Tibial artery (tissue), 4 donors: ENCODE results near the gene ASGR1.

Experiments used
- DNase-seq, 2 donors: peaks; one replicate each; pipeline ENCODE4 v3.0.0-alpha.2; 2019
- H3K27ac ChIP-seq, 2 donors: fragments of 200-600 bp; sonication (generic) in 1 of 2; 1 replicate in 1 of 2; 2 replicates in 1 of 2; pipeline ENCODE4 v1.5.1; 2018 to 2019; ENCODE audit warnings: mild to moderate bottlenecking in 1 of 2
- H3K27me3 ChIP-seq, 2 donors: fragments of 200-600 bp; sonication (generic) in 1 of 2; one replicate each; pipeline versions ENCODE4 v1.5.1 to v1.6.0; 2016 to 2019
- H3K36me3 ChIP-seq, 3 donors: fragments of 200-600 bp; sonication (generic) in 2 of 3; one replicate each; pipeline ENCODE4 v1.5.1; 2016 to 2019; ENCODE audit warnings: mild to moderate bottlenecking in 2 of 3
- H3K4me1 ChIP-seq, 4 donors: fragments of 200-600 bp; sonication (generic) in 2 of 4; 1 replicate in 3 of 4; 2 replicates in 1 of 4; pipeline ENCODE4 v1.5.1; 2016 to 2019
- H3K4me3 ChIP-seq, 2 donors: fragments of 200-600 bp; sonication (generic) in 1 of 2; 1 replicate in 1 of 2; 2 replicates in 1 of 2; pipeline ENCODE4 v1.5.1; 2018 to 2019; ENCODE audit warnings: mild to moderate bottlenecking in 2 of 2
- H3K9me3 ChIP-seq, 3 donors: fragments of 200-600 bp; sonication (generic) in 1 of 3; one replicate each; pipeline ENCODE4 v1.5.1; 2016 to 2019
- CTCF ChIP-seq, 2 experiments: fragments of 200-600 bp in 1 of 2; fragments of 450-650 bp in 1 of 2; IDR thresholded peaks; one replicate each; pipeline ENCODE4 v1.5.1; 2017 to 2019; ENCODE audit warnings: antibody characterized with exemption in 2 of 2, mild to moderate bottlenecking in 1 of 2, moderate library complexity in 1 of 2
- intact Hi-C: fragments of 100-400 bp; cut with DNase I; formaldehyde crosslinking; loops from one replicate; pipeline ENCODE4 v1.15.0; 2023; ENCODE audit warnings: low total_unique reads

Gene ASGR1

GRCh38 chr17:7218166-7218565 is 39.0 kb upstream of the ASGR1 start:
- DNase-seq = no peak
- Histone ChIP-seq H3K9me3 (no peaks in the 10 kb centered on the region), H3K27ac (peak overlapping the region; percentile 61 to 69), H3K36me3 (peaks cover 0 to 23% (median 9%) of the 10 kb centered on the region in 3 donors), H3K27me3 (peaks cover 0 to 13% of the 10 kb centered on the region in 2 donors), H3K4me3 (peak overlapping the region in 1 of 2 donors; percentile 49), H3K4me1 (peaks cover 0 to 73% (median 56%) of the 10 kb centered on the region in 4 donors)
- intact Hi-C loops = no loop called here
- no peak for TF ChIP-seq CTCF (IDR thresholded peaks at IDR 0.05)

- Histone ChIP-seq H3K4me1 (peaks cover 0 to 73% (median 55%) of the 10 kb centered on the region in 4 donors), H3K36me3 (peaks cover 0 to 14% (median 1%) of the 10 kb centered on the region in 3 donors), H3K27ac (peak overlapping the region; percentile 61 to 69), H3K27me3 (peaks cover 0 to 14% of the 10 kb centered on the region in 2 donors), H3K9me3 (no peaks in the 10 kb centered on the region), H3K4me3 (peak overlapping the region; percentile 44 to 49)
- no peak for TF ChIP-seq CTCF (IDR thresholded peaks at IDR 0.05)
- no peak for DNase-seq
- intact Hi-C loops = no loop called here
Measured at GRCh38 chr17:7217113-7217987, 38.2 kb upstream of the ASGR1 start.

GRCh38 chr17:7216242-7217112 is 37.3 kb upstream of the ASGR1 start:
- DNase-seq = no peak
- Histone ChIP-seq H3K4me3 (peak overlapping the region; percentile 44 to 49), H3K27me3 (peaks cover 0 to 22% of the 10 kb centered on the region in 2 donors), H3K27ac (peak overlapping the region; percentile 64 to 69), H3K36me3 (peaks cover 0 to 6% (median 0%) of the 10 kb centered on the region in 3 donors), H3K9me3 (no peaks in the 10 kb centered on the region), H3K4me1 (peaks cover 0 to 69% (median 50%) of the 10 kb centered on the region in 4 donors)
- intact Hi-C loops = no loop called here
- TF ChIP-seq CTCF (IDR thresholded peaks at IDR 0.05) = no peak

- intact Hi-C loops = no loop called here
- Histone ChIP-seq H3K27ac (peak overlapping the region; percentile 59 to 64), H3K36me3 (no peaks in the 10 kb centered on the region), H3K4me3 (peak overlapping the region in 1 of 2 donors; percentile 49), H3K27me3 (peaks cover 0 to 30% of the 10 kb centered on the region in 2 donors), H3K9me3 (no peaks in the 10 kb centered on the region), H3K4me1 (peaks cover 0 to 61% (median 42%) of the 10 kb centered on the region in 4 donors)
- no peak for TF ChIP-seq CTCF (IDR thresholded peaks at IDR 0.05)
- DNase-seq = no peak
Measured at GRCh38 chr17:7215652-7216180, 36.5 kb upstream of the ASGR1 start.

GRCh38 chr17:7215136-7215638 is 36.0 kb upstream of the ASGR1 start:
- Histone ChIP-seq H3K9me3 (no peaks in the 10 kb centered on the region), H3K36me3 (no peaks in the 10 kb centered on the region), H3K4me3 (peak overlapping the region; percentile 49 to 53), H3K4me1 (peaks cover 0 to 56% (median 37%) of the 10 kb centered on the region in 4 donors), H3K27ac (peak overlapping the region; percentile 59 to 64), H3K27me3 (peaks cover 0 to 34% of the 10 kb centered on the region in 2 donors)
- intact Hi-C loops = no loop called here
- TF ChIP-seq CTCF (IDR thresholded peaks at IDR 0.05) = no peak
- DNase-seq = no peak
